ENCODE results near the gene CIAO2A.
A peak's percentile ranks its signal among the peaks of the same experiment; 100 is the strongest.

Gene CIAO2A

GRCh38 chr15:64037966-64038365 lies 55.7 kb downstream of the CIAO2A start:
- DNase-seq, result no peak

GRCh38 chr15:64037116-64037515 lies 56.5 kb downstream of the CIAO2A start:
- no peak for DNase-seq

- DNase-seq, result no peak
Observed at GRCh38 chr15:64035525-64035924, 58.1 kb downstream of the CIAO2A start.

- DNase-seq, result no peak
Observed at GRCh38 chr15:64034519-64034918, 59.1 kb downstream of the CIAO2A start.

GRCh38 chr15:64032329-64032728 lies 61.3 kb downstream of the CIAO2A start:
- no peak for DNase-seq

GRCh38 chr15:64030123-64030522 lies 63.5 kb downstream of the CIAO2A start:
- no peak for DNase-seq

GRCh38 chr15:64029633-64030032 lies 64.0 kb downstream of the CIAO2A start:
- DNase-seq, result no peak

GRCh38 chr15:64029110-64029509 lies 64.5 kb downstream of the CIAO2A start:
- DNase-seq, result no peak

- DNase-seq, result no peak
Observed at GRCh38 chr15:64026591-64026990, 67.0 kb downstream of the CIAO2A start.

GRCh38 chr15:64024172-64025050 lies 69.2 kb downstream of the CIAO2A start:
- DNase-seq, result peak; percentile 50

- DNase-seq, result no peak
Observed at GRCh38 chr15:64023220-64023619, 70.4 kb downstream of the CIAO2A start.

- no peak for DNase-seq
Observed at GRCh38 chr15:64022571-64022970, 71.1 kb downstream of the CIAO2A start.

Data from fibroblast of skin of scalp (primary cell).